GM23248 (cell line): ENCODE results near the gene FSTL3.

Source experiments
- EZH2 ChIP-seq: fragments of 200-600 bp; sonication (generic); IDR thresholded peaks from 2 replicates; pipeline ENCODE4 v1.6.1; 2018; ENCODE audit warnings: antibody characterized with exemption, mild to moderate bottlenecking; ENCODE audit not compliant: insufficient read depth, poor library complexity, severe bottlenecking
- EZH2phosphoT487 ChIP-seq: fragments of 200-600 bp; sonication (generic); IDR thresholded peaks from 2 replicates; pipeline ENCODE4 v1.6.1; 2018; ENCODE audit warnings: antibody characterized with exemption, moderate library complexity, mild to moderate bottlenecking, low read depth; ENCODE audit not compliant: insufficient read depth

- TF ChIP-seq EZH2 (peak; percentile 9), EZH2phosphoT487 (no peak)
These were observed 35.1 kb downstream of the FSTL3 start for GRCh38 chr19:711254-711653.
